Parathyroid adenoma (tissue), 2 donors: ENCODE data around the gene PCDHGB7.
"Not testable (repeated sequence)": the region's sequence is repeated elsewhere in the genome, so short reads cannot be mapped to it uniquely, and the experiment has no call there.

ENCODE experiments used
- H2AFZ ChIP-seq: fragments of 300-600 bp; sonication (generic); one replicate; pipeline ENCODE4 v1.7.0; 2017; ENCODE audit warnings: antibody characterized with exemption, mild to moderate bottlenecking
- H3K27ac ChIP-seq: fragments of 300-600 bp; sonication (generic); one replicate; pipeline ENCODE4 v1.7.0; 2017
- H3K27me3 ChIP-seq: fragments of 300-600 bp; sonication (generic); one replicate; pipeline ENCODE4 v1.7.0; 2017; ENCODE audit warnings: low read length; ENCODE audit not compliant: control insufficient read depth, insufficient read depth
- H3K36me3 ChIP-seq: fragments of 300-600 bp; sonication (generic); one replicate; pipeline ENCODE4 v1.7.0; 2017; ENCODE audit warnings: low read length; ENCODE audit not compliant: control insufficient read depth, insufficient read depth
- H3K4me1 ChIP-seq: fragments of 300-600 bp; sonication (generic); one replicate; pipeline ENCODE4 v1.7.0; 2017; ENCODE audit warnings: control low read depth
- H3K4me2 ChIP-seq: fragments of 300-600 bp; sonication (generic); one replicate; pipeline ENCODE4 v1.7.0; 2017; ENCODE audit warnings: low read length
- H3K4me3 ChIP-seq: fragments of 300-600 bp; sonication (generic); one replicate; pipeline ENCODE4 v1.7.0; 2017; ENCODE audit warnings: low read depth, low read length
- H3K79me2 ChIP-seq: fragments of 300-600 bp; sonication (generic); one replicate; pipeline ENCODE4 v1.7.0; 2017; ENCODE audit warnings: control low read depth
- H3K9ac ChIP-seq: fragments of 300-600 bp; sonication (generic); one replicate; pipeline ENCODE4 v1.7.0; 2017; ENCODE audit warnings: mild to moderate bottlenecking
- H3K9me3 ChIP-seq: fragments of 300-600 bp; sonication (generic); one replicate; pipeline ENCODE4 v1.7.0; 2017; ENCODE audit warnings: low read length; ENCODE audit not compliant: control insufficient read depth
- TF ChIP-seq, protein P1 (sequence below): fragments of 300-600 bp; sonication (generic); IDR thresholded peaks from one replicate; pipeline ENCODE4 v1.7.0; 2017; ENCODE audit warnings: antibody characterized with exemption, mild to moderate bottlenecking
- donor health status: primary hyperparathyroidism.

PCDHGB7 gene

GRCh38 chr5:141430332-141431113, 13.0 kb downstream of the PCDHGB7 start, which contains the start of gene PCDHGA12:
Gene PCDHGA12 (plus strand): TSS chr5:141430507. CDS start chr5:141430760, 253 bp downstream.
- H3K9me3 ChIP-seq = peaks cover 5% of the 10 kb centered on the region
- no peak within 1 kb of the TSS for H3K27ac ChIP-seq
- H3K4me2 ChIP-seq = peak within 1 kb of the TSS; percentile 18
- H3K4me1 ChIP-seq = no peaks in the 10 kb centered on the region
- no peaks in the 10 kb centered on the region for H3K27me3 ChIP-seq
- no peak within 1 kb of the TSS for H3K4me3 ChIP-seq
- H3K36me3 ChIP-seq = peaks cover 1% of the 10 kb centered on the region
- TF ChIP-seq, protein P1, sequence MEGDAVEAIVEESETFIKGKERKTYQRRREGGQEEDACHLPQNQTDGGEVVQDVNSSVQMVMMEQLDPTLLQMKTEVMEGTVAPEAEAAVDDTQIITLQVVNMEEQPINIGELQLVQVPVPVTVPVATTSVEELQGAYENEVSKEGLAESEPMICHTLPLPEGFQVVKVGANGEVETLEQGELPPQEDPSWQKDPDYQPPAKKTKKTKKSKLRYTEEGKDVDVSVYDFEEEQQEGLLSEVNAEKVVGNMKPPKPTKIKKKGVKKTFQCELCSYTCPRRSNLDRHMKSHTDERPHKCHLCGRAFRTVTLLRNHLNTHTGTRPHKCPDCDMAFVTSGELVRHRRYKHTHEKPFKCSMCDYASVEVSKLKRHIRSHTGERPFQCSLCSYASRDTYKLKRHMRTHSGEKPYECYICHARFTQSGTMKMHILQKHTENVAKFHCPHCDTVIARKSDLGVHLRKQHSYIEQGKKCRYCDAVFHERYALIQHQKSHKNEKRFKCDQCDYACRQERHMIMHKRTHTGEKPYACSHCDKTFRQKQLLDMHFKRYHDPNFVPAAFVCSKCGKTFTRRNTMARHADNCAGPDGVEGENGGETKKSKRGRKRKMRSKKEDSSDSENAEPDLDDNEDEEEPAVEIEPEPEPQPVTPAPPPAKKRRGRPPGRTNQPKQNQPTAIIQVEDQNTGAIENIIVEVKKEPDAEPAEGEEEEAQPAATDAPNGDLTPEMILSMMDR = peak; percentile 15
- no peak within 1 kb of the TSS for H2AFZ ChIP-seq
- peaks cover 5% of the 10 kb centered on the region for H3K79me2 ChIP-seq
- H3K9ac ChIP-seq = no peak within 1 kb of the TSS

DNA sequence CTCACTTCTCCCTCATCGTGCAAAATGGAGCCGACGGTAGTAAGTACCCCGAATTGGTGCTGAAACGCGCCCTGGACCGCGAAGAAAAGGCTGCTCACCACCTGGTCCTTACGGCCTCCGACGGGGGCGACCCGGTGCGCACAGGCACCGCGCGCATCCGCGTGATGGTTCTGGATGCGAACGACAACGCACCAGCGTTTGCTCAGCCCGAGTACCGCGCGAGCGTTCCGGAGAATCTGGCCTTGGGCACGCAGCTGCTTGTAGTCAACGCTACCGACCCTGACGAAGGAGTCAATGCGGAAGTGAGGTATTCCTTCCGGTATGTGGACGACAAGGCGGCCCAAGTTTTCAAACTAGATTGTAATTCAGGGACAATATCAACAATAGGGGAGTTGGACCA, 13.8 kb downstream of the PCDHGB7 start:
- TF ChIP-seq, protein P1 = no peak
- Histone ChIP-seq H3K27me3 (no peaks in the 10 kb centered on the region), H2AFZ (no peak overlapping the region), H3K36me3 (no peaks in the 10 kb centered on the region), H3K79me2 (peaks cover 5% of the 10 kb centered on the region), H3K9me3 (peaks cover 3% of the 10 kb centered on the region), H3K27ac (no peak overlapping the region), H3K4me3 (no peak overlapping the region), H3K4me1 (no peaks in the 10 kb centered on the region), H3K9ac (no peak overlapping the region), H3K4me2 (no peak overlapping the region)

DNA sequence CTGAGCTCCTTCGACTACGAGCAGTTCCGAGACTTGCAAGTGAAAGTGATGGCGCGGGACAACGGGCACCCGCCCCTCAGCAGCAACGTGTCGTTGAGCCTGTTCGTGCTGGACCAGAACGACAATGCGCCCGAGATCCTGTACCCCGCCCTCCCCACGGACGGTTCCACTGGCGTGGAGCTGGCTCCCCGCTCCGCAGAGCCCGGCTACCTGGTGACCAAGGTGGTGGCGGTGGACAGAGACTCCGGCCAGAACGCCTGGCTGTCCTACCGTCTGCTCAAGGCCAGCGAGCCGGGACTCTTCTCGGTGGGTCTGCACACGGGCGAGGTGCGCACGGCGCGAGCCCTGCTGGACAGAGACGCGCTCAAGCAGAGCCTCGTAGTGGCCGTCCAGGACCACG, 14.8 kb downstream of the PCDHGB7 start:
- not testable (repeated sequence) for H3K36me3 ChIP-seq, H3K79me2 ChIP-seq, H3K9me3 ChIP-seq, H3K4me1 ChIP-seq, H3K9ac ChIP-seq, H3K27me3 ChIP-seq, H2AFZ ChIP-seq, H3K27ac ChIP-seq, H3K4me2 ChIP-seq, H3K4me3 ChIP-seq

GRCh38 chr5:141432726-141433125, 15.2 kb downstream of the PCDHGB7 start:
- H3K4me3 ChIP-seq, H2AFZ ChIP-seq, H3K79me2 ChIP-seq, H3K9ac ChIP-seq, H3K4me2 ChIP-seq, H3K36me3 ChIP-seq, H3K27me3 ChIP-seq, H3K9me3 ChIP-seq, H3K27ac ChIP-seq, H3K4me1 ChIP-seq: not testable (repeated sequence)

- Histone ChIP-seq H3K36me3 (no peaks in the 10 kb centered on the region), H3K27me3 (no peaks in the 10 kb centered on the region), H3K79me2 (peaks cover 5% of the 10 kb centered on the region), H3K9ac (no peak overlapping the region), H3K27ac (no peak overlapping the region), H3K4me3 (no peak overlapping the region), H3K4me2 (no peak overlapping the region), H3K4me1 (no peaks in the 10 kb centered on the region), H2AFZ (no peak overlapping the region), H3K9me3 (no peaks in the 10 kb centered on the region)
- TF ChIP-seq, protein P1 = no peak
These were observed 16.5 kb downstream of the PCDHGB7 start for GRCh38 chr5:141434006-141434405.
